H9 (cell line): ENCODE data around the gene TMEM145. TPM values are rescaled to one million over a fixed set of nuclear protein-coding genes. Genes with fewer than 3 reads are reported as not detected.

ENCODE experiments used
- DNase-seq: peaks from one replicate; pipeline ENCODE4 v3.0.0-alpha.2; 2017
- H2AFZ ChIP-seq: one replicate; pipeline ENCODE4 v1.6.1; 2013; ENCODE audit warnings: mild to moderate bottlenecking, low read length, control low read depth, moderate library complexity
- H2AK5ac ChIP-seq: 2 replicates; pipeline ENCODE4 v1.6.1; 2013; ENCODE audit warnings: low read length, control low read depth, mixed read lengths; ENCODE audit not compliant: insufficient read length
- H2BK120ac ChIP-seq: one replicate; pipeline ENCODE4 v1.6.1; 2013; ENCODE audit warnings: low read depth, mild to moderate bottlenecking, low read length, control low read depth, inconsistent platforms; ENCODE audit not compliant: poor library complexity, severe bottlenecking
- H2BK12ac ChIP-seq: 2 replicates; pipeline ENCODE4 v1.6.1; 2013; ENCODE audit warnings: low read length, control low read depth, mixed read lengths, low read depth; ENCODE audit not compliant: insufficient read length
- H2BK15ac ChIP-seq: 2 replicates; pipeline ENCODE4 v1.6.1; 2013; ENCODE audit warnings: low read depth, low read length, control low read depth
- H2BK20ac ChIP-seq: one replicate; pipeline ENCODE4 v1.6.1; 2013; ENCODE audit warnings: low read depth, mild to moderate bottlenecking, low read length, control low read depth, inconsistent platforms; ENCODE audit not compliant: poor library complexity, severe bottlenecking
- H2BK5ac ChIP-seq: 2 replicates; pipeline ENCODE4 v1.6.1; 2013; ENCODE audit warnings: low read length, control low read depth, mixed read lengths; ENCODE audit not compliant: insufficient read length
- H3K14ac ChIP-seq: 2 replicates; pipeline ENCODE4 v1.6.1; 2013; ENCODE audit warnings: low read length, control low read depth; ENCODE audit not compliant: insufficient read depth
- H3K18ac ChIP-seq: 2 replicates; pipeline ENCODE4 v1.6.1; 2013; ENCODE audit warnings: low read depth, mild to moderate bottlenecking, mixed read lengths, low read length, control low read depth; ENCODE audit not compliant: insufficient read length
- H3K23ac ChIP-seq: 2 replicates; pipeline ENCODE4 v1.6.1; 2013; ENCODE audit warnings: low read length, control low read depth, mixed read lengths, low read depth; ENCODE audit not compliant: insufficient read length
- H3K23me2 ChIP-seq: 2 replicates; pipeline ENCODE4 v1.6.1; 2013; ENCODE audit warnings: low read depth, mild to moderate bottlenecking, mixed read lengths, low read length, control low read depth; ENCODE audit not compliant: insufficient read length, poor library complexity, severe bottlenecking
- H3K27ac ChIP-seq: 2 replicates; pipeline ENCODE4 v1.5.1; 2013; ENCODE audit warnings: low read length, control low read depth, mixed read lengths, low read depth; ENCODE audit not compliant: insufficient read length
- H3K27me3 ChIP-seq: 2 replicates; pipeline ENCODE4 v1.6.1; 2013; ENCODE audit warnings: low read length, control low read depth, inconsistent platforms; ENCODE audit not compliant: insufficient read depth
- H3K4ac ChIP-seq: 2 replicates; pipeline ENCODE4 v1.6.1; 2013; ENCODE audit warnings: low read depth, mild to moderate bottlenecking, control low read depth, inconsistent platforms, low read length, moderate library complexity
- H3K4me1 ChIP-seq: 2 replicates; pipeline ENCODE4 v1.6.1; 2013; ENCODE audit warnings: low read length, control low read depth, inconsistent platforms; ENCODE audit not compliant: insufficient read depth
- H3K4me2 ChIP-seq: 2 replicates; pipeline ENCODE4 v1.6.1; 2013; ENCODE audit warnings: low read length, control low read depth, mixed read lengths; ENCODE audit not compliant: insufficient read length, insufficient read depth
- H3K56ac ChIP-seq: 2 replicates; pipeline ENCODE4 v1.6.1; 2013; ENCODE audit warnings: low read depth, mild to moderate bottlenecking, mixed read lengths, low read length, control low read depth; ENCODE audit not compliant: insufficient read length
- H3K79me1 ChIP-seq: 2 replicates; pipeline ENCODE4 v1.6.1; 2013; ENCODE audit warnings: low read depth, mild to moderate bottlenecking, moderate library complexity, low read length, control low read depth, inconsistent platforms; ENCODE audit not compliant: insufficient read depth, poor library complexity, severe bottlenecking
- H3K79me2 ChIP-seq: 2 replicates; pipeline ENCODE4 v1.6.1; 2013; ENCODE audit warnings: low read length, control low read depth, inconsistent platforms; ENCODE audit not compliant: insufficient read depth
- H3K9ac ChIP-seq: 2 replicates; pipeline ENCODE4 v1.6.1; 2013; ENCODE audit warnings: low read length, control low read depth, mixed read lengths; ENCODE audit not compliant: insufficient read length; ENCODE audit errors: extremely low read depth
- H3K9me3 ChIP-seq: one replicate; pipeline ENCODE4 v1.6.1; 2013; ENCODE audit warnings: low read depth, low read length, inconsistent platforms; ENCODE audit not compliant: control insufficient read depth
- H3T11ph ChIP-seq: one replicate; pipeline ENCODE4 v1.6.1; 2013; ENCODE audit warnings: mild to moderate bottlenecking, low read length, control low read depth, inconsistent platforms
- H4K20me1 ChIP-seq: one replicate; pipeline ENCODE4 v1.6.1; 2013; ENCODE audit not compliant: control insufficient read depth, insufficient read length, insufficient read depth
- H4K5ac ChIP-seq: 2 replicates; pipeline ENCODE4 v1.6.1; 2013; ENCODE audit warnings: low read depth, mild to moderate bottlenecking, mixed read lengths, low read length, control low read depth; ENCODE audit not compliant: insufficient read length
- H4K8ac ChIP-seq: replicated peaks from 2 replicates; pipeline ENCODE4 v1.6.1; 2013; ENCODE audit warnings: low read length, control low read depth, mixed read lengths, low read depth; ENCODE audit not compliant: insufficient read length
- H4K91ac ChIP-seq: 2 replicates; pipeline ENCODE4 v1.6.1; 2013; ENCODE audit warnings: low read depth, mild to moderate bottlenecking, moderate library complexity, mixed read lengths, low read length, control low read depth; ENCODE audit not compliant: insufficient read length
- H3K27ac Mint-ChIP-seq, 3 experiments: 2 replicates in 2 of 3; 3 replicates in 1 of 3; pipeline ENCODE4 v1.8.0; 2020 to 2021; ENCODE audit warnings: mixed read lengths in 3 of 3, mild to moderate bottlenecking in 1 of 3, moderate library complexity in 1 of 3
- H3K27me3 Mint-ChIP-seq: 2 replicates; pipeline ENCODE4 v1.8.0; 2021; ENCODE audit warnings: low read depth, mild to moderate bottlenecking, moderate library complexity, mixed read lengths
- H3K36me3 Mint-ChIP-seq, 3 experiments: 2 replicates in 2 of 3; 3 replicates in 1 of 3; pipeline ENCODE4 v1.8.0; 2020 to 2021; ENCODE audit warnings: low read depth in 3 of 3, mixed read lengths in 3 of 3; ENCODE audit not compliant: insufficient read depth in 1 of 3
- H3K4me1 Mint-ChIP-seq, 2 experiments: 2 replicates each; pipeline ENCODE4 v1.8.0; 2020; ENCODE audit warnings: mixed read lengths in 2 of 2
- H3K4me3 Mint-ChIP-seq, 2 experiments: 2 replicates in 1 of 2; 3 replicates in 1 of 2; pipeline ENCODE4 v1.8.0; 2020 to 2021; ENCODE audit warnings: mild to moderate bottlenecking in 2 of 2, mixed read lengths in 2 of 2, moderate library complexity in 1 of 2
- H3K9me3 Mint-ChIP-seq, 2 experiments: 2 replicates in 1 of 2; 3 replicates in 1 of 2; pipeline ENCODE4 v1.8.0; 2020; ENCODE audit warnings: mild to moderate bottlenecking in 2 of 2, mixed read lengths in 2 of 2, moderate library complexity in 1 of 2
- WGBS: extraction: QIAGEN DNeasy Blood & Tissue Kit; methylation state at CpG from one replicate; pipeline ENCODE4 v1.1.7; 2013; ENCODE audit warnings: missing lambda C conversion rate, low lambda C conversion rate, mixed read lengths; ENCODE audit not compliant: insufficient read length; ENCODE audit errors: extremely low coverage; 5-methylcytosine and 5-hydroxymethylcytosine counted together
- total RNA-seq: library from RNA; stranded (reverse); gene quantifications from 2 replicates; pipeline ENCODE4 v1.2.1, GENCODE V29; 2021
- TF ChIP-seq, protein P1 (sequence below): fragments of 200-600 bp; sonication (generic); conservative IDR thresholded peaks from 3 replicates; pipeline ENCODE4 v1.8.0; 2021; ENCODE audit warnings: antibody characterized with exemption, mild to moderate bottlenecking

The TMEM145 gene
- total RNA-seq, 1 experiment from 2014 or later, result 4.5 TPM

GRCh38 chr19:42363614-42364346 lies 50.7 kb downstream of the TMEM145 start:
- Histone ChIP-seq H3K4me1 (no peaks in the 10 kb centered on the region), H2BK120ac (no peak overlapping the region), H3K23me2 (no peaks in the 10 kb centered on the region), H2AK5ac (no peak overlapping the region), H3K23ac (no peak overlapping the region), H3K27ac (no peak overlapping the region), H2AFZ (no peak overlapping the region), H4K91ac (no peak overlapping the region), H4K20me1 (no peaks in the 10 kb centered on the region), H3K4me2 (no peak overlapping the region), H3K9ac (no peak overlapping the region), H4K5ac (no peak overlapping the region), H2BK5ac (no peak overlapping the region), H3T11ph (no peak overlapping the region), H3K18ac (no peak overlapping the region), H2BK12ac (no peak overlapping the region), H3K27me3 (no peaks in the 10 kb centered on the region), H2BK15ac (no peak overlapping the region), H3K14ac (no peak overlapping the region), H3K9me3 (peaks cover 6% of the 10 kb centered on the region), H2BK20ac (no peak overlapping the region), H3K79me1 (no peaks in the 10 kb centered on the region), H4K8ac (no peak overlapping the region), H3K56ac (no peak overlapping the region), H3K4ac (no peak overlapping the region), H3K79me2 (no peaks in the 10 kb centered on the region)
- no CpG with 5 or more reads among the region's 17 CpGs for WGBS
- H3K27ac Mint-ChIP-seq, result no peak overlapping the region; a peak in 1 of 7 replicates
- peaks cover 8 to 9% of the 10 kb centered on the region in 2 experiments for H3K9me3 Mint-ChIP-seq
- no peak for DNase-seq
- H3K27me3 Mint-ChIP-seq, result peaks cover 1% of the 10 kb centered on the region; the same call in 1 of the 2 replicates
- peaks cover 37 to 44% (median 42%) of the 10 kb centered on the region in 3 experiments for H3K36me3 Mint-ChIP-seq
- TF ChIP-seq, protein P1, sequence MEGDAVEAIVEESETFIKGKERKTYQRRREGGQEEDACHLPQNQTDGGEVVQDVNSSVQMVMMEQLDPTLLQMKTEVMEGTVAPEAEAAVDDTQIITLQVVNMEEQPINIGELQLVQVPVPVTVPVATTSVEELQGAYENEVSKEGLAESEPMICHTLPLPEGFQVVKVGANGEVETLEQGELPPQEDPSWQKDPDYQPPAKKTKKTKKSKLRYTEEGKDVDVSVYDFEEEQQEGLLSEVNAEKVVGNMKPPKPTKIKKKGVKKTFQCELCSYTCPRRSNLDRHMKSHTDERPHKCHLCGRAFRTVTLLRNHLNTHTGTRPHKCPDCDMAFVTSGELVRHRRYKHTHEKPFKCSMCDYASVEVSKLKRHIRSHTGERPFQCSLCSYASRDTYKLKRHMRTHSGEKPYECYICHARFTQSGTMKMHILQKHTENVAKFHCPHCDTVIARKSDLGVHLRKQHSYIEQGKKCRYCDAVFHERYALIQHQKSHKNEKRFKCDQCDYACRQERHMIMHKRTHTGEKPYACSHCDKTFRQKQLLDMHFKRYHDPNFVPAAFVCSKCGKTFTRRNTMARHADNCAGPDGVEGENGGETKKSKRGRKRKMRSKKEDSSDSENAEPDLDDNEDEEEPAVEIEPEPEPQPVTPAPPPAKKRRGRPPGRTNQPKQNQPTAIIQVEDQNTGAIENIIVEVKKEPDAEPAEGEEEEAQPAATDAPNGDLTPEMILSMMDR, result no peak
- H3K4me1 Mint-ChIP-seq, result peaks cover 17 to 44% of the 10 kb centered on the region in 2 experiments
- H3K4me3 Mint-ChIP-seq, result no peak overlapping the region
